Activated CD4-positive, alpha-beta T cell treated with anti-CD3 and anti-CD28 coated beads, Interleukin-10, Interleukin-2, amounts not matched to agents 100 ng/mL and 50 ng/mL, durations not matched to agents 16 hours and 8 hours (primary cell): ENCODE data around the gene OSBPL2.

Source experiments
- DNase-seq: peaks from one replicate; pipeline ENCODE4 v3.0.0-alpha.2; 2020

OSBPL2 gene

GRCh38 chr20:62303340-62304226 is 65.3 kb downstream of the OSBPL2 start:
- peak; percentile 27 for DNase-seq

- DNase-seq, result no peak
Measured at GRCh38 chr20:62304331-62305148, 66.2 kb downstream of the OSBPL2 start.

GRCh38 chr20:62305149-62305764 is 66.9 kb downstream of the OSBPL2 start:
- peak; percentile 26 for DNase-seq

GRCh38 chr20:62305765-62306413 is 67.6 kb downstream of the OSBPL2 start:
- no peak for DNase-seq

GRCh38 chr20:62306414-62307187 is 68.3 kb downstream of the OSBPL2 start:
- no peak for DNase-seq

- no peak for DNase-seq
Measured at GRCh38 chr20:62307226-62308101, 69.1 kb downstream of the OSBPL2 start.

- DNase-seq, result no peak
Measured at GRCh38 chr20:62308102-62308822, 69.9 kb downstream of the OSBPL2 start.

GRCh38 chr20:62309198-62309944 is 71.0 kb downstream of the OSBPL2 start:
- no peak for DNase-seq

GRCh38 chr20:62309947-62310756 is 71.8 kb downstream of the OSBPL2 start:
- DNase-seq, result no peak

- no peak for DNase-seq
Measured at GRCh38 chr20:62310757-62311121, 72.4 kb downstream of the OSBPL2 start.

- no peak for DNase-seq
Measured at GRCh38 chr20:62311150-62311549, 72.8 kb downstream of the OSBPL2 start.

- DNase-seq, result no peak
Measured at GRCh38 chr20:62311832-62312661, 73.7 kb downstream of the OSBPL2 start.

- DNase-seq, result no peak
Measured at GRCh38 chr20:62312662-62312977, 74.3 kb downstream of the OSBPL2 start.

GRCh38 chr20:62313021-62313420 is 74.7 kb downstream of the OSBPL2 start:
- no peak for DNase-seq

- no peak for DNase-seq
Measured at GRCh38 chr20:62313460-62314338, 75.4 kb downstream of the OSBPL2 start.

GRCh38 chr20:62314339-62314638 is 76.0 kb downstream of the OSBPL2 start:
- no peak for DNase-seq

- DNase-seq, result no peak
Measured at GRCh38 chr20:62314711-62315302, 76.5 kb downstream of the OSBPL2 start.
